Neural cell (in vitro differentiated cells): ENCODE measurements around the gene TPST2. TPM values are rescaled to one million over a fixed set of nuclear protein-coding genes. Genes with fewer than 3 reads are reported as not detected.

Source experiments
- H2AFZ ChIP-seq: fragments of 200-600, 300-800 bp; sonication (generic), shearing (Covaris generic); 2 replicates; pipeline ENCODE4 v1.6.0; 2014; ENCODE audit warnings: low read depth, mild to moderate bottlenecking, antibody characterized with exemption, low read length, moderate library complexity
- H3F3A ChIP-seq: fragments of 200-600 bp; shearing (Covaris generic); 2 replicates; pipeline ENCODE4 v1.6.1; 2016; ENCODE audit warnings: mild to moderate bottlenecking, moderate library complexity, mixed read lengths, antibody characterized with exemption, low read length; ENCODE audit not compliant: insufficient read depth, poor library complexity, severe bottlenecking
- H3K27ac ChIP-seq: fragments of 200-600, 300-800 bp; sonication (generic), shearing (Covaris generic); 2 replicates; pipeline ENCODE4 v1.5.1; 2014; ENCODE audit warnings: mild to moderate bottlenecking, low read length, moderate library complexity
- H3K27me3 ChIP-seq: fragments of 300-800, 200-600 bp; sonication (generic), shearing (Covaris generic); 2 replicates; pipeline ENCODE4 v1.6.0; 2014; ENCODE audit warnings: mild to moderate bottlenecking, low read depth, low read length, moderate library complexity; ENCODE audit not compliant: insufficient read depth
- H3K36me3 ChIP-seq: fragments of 300-800, 200-600 bp; sonication (generic), shearing (Covaris generic); 2 replicates; pipeline ENCODE4 v1.5.1; 2014; ENCODE audit warnings: mild to moderate bottlenecking, antibody characterized with exemption, low read length, moderate library complexity; ENCODE audit not compliant: insufficient read depth
- H3K4me2 ChIP-seq: fragments of 300-800, 200-600 bp; sonication (generic), shearing (Covaris generic); 2 replicates; pipeline ENCODE4 v1.6.0; 2014; ENCODE audit warnings: mild to moderate bottlenecking, low read length
- H3K4me3 ChIP-seq: fragments of 300-800, 200-600 bp; sonication (generic), shearing (Covaris generic); 2 replicates; pipeline ENCODE4 v1.5.1; 2014; ENCODE audit warnings: mild to moderate bottlenecking, low read length, moderate library complexity
- H3K79me2 ChIP-seq: fragments of 200-600 bp; shearing (Covaris generic); replicated peaks from 2 replicates; pipeline ENCODE4 v1.6.0; 2014; ENCODE audit warnings: mild to moderate bottlenecking, low read length, moderate library complexity; ENCODE audit not compliant: insufficient read depth
- H3K9ac ChIP-seq: fragments of 300-800, 200-600 bp; sonication (generic), shearing (Covaris generic); 2 replicates; pipeline ENCODE4 v1.6.1; 2016; ENCODE audit warnings: mild to moderate bottlenecking, low read length, mixed read lengths
- H3K9me2 ChIP-seq: fragments of 200-600 bp; shearing (Covaris generic); 2 replicates; pipeline ENCODE4 v1.6.1; 2016; ENCODE audit warnings: mild to moderate bottlenecking, low read length, mixed read lengths; ENCODE audit not compliant: insufficient read depth
- H3K9me3 ChIP-seq: fragments of 200-600, 300-800 bp; sonication (generic), shearing (Covaris generic); 2 replicates; pipeline ENCODE4 v1.6.1; 2016; ENCODE audit warnings: mild to moderate bottlenecking, mixed run types, low read length, moderate library complexity, mixed read lengths
- H4K20me1 ChIP-seq: fragments of 200-600 bp; shearing (Covaris generic); 2 replicates; pipeline ENCODE4 v1.6.1; 2016; ENCODE audit warnings: mild to moderate bottlenecking, mixed run types; ENCODE audit not compliant: insufficient read depth
- EP300 ChIP-seq: fragments of 450-650 bp; conservative IDR thresholded peaks from 2 replicates; pipeline ENCODE4 v1.6.1; 2014; ENCODE audit warnings: antibody characterized with exemption, mild to moderate bottlenecking, moderate library complexity; ENCODE audit not compliant: poor library complexity, severe bottlenecking
- EZH2 ChIP-seq: fragments of 200-600, 300-800 bp; shearing (Covaris generic), sonication (generic); IDR thresholded peaks from 2 replicates; pipeline ENCODE4 v1.6.1; 2014; ENCODE audit warnings: antibody characterized with exemption, low read length, borderline replicate concordance, mild to moderate bottlenecking; ENCODE audit not compliant: insufficient read depth, poor library complexity, severe bottlenecking
- MXI1 ChIP-seq: fragments of 450-650 bp; conservative IDR thresholded peaks from 2 replicates; pipeline ENCODE4 v1.6.1; 2014; ENCODE audit warnings: antibody characterized with exemption, mild to moderate bottlenecking; ENCODE audit not compliant: poor library complexity, severe bottlenecking
- POLR2AphosphoS5 ChIP-seq: IDR thresholded peaks from 2 replicates; pipeline ENCODE4 v1.6.1; 2012
- RAD21 ChIP-seq: fragments of 450-650 bp; conservative IDR thresholded peaks from 2 replicates; pipeline ENCODE4 v1.6.1; 2014; ENCODE audit warnings: antibody characterized with exemption, mild to moderate bottlenecking, moderate library complexity
- SMC3 ChIP-seq: fragments of 450-650 bp; conservative IDR thresholded peaks from 2 replicates; pipeline ENCODE4 v1.6.1; 2014; ENCODE audit warnings: antibody characterized with exemption, mild to moderate bottlenecking, moderate library complexity; ENCODE audit not compliant: poor library complexity
- TAF1 ChIP-seq: IDR thresholded peaks from 2 replicates; pipeline ENCODE4 v1.6.1; 2012; ENCODE audit warnings: low read depth
- polyA plus RNA-seq: library from polyadenylated mRNA; depleted of rRNA; stranded (reverse); fragments of >200 nt; gene quantifications from 2 replicates; pipeline ENCODE4 v1.2.3, GENCODE V29; 2014
- TF ChIP-seq, protein P1 (sequence below): IDR thresholded peaks from 2 replicates; pipeline ENCODE4 v1.6.1; 2012; ENCODE audit warnings: borderline replicate concordance
- TF ChIP-seq, protein P2 (sequence below): fragments of 450-650 bp; IDR thresholded peaks from 2 replicates; pipeline ENCODE4 v1.5.1; 2014; ENCODE audit warnings: antibody characterized with exemption, mild to moderate bottlenecking, moderate library complexity; ENCODE audit not compliant: poor library complexity, severe bottlenecking

The TPST2 gene
- polyA plus RNA-seq, 1 donor from 2014 or later: 16.6 TPM

DNA sequence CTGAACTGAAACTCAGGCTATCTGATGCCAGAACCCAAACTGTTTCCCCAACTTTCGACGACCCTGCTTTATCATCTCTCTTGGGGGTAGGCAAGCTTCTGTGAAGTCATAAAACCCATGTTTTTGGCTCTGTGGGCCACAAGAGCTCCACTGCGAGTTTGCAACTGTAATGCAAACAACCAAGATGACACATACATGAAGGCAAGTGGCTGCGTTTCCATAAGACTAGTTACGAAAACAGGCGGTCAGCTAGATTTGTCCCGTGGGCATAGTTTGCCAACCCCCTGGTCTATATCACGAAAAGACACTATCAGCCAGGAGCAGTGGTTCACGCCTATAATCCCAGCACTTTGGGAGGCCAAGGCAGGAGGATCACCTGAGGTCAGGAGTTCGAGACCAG, 37.5 kb downstream of the TPST2 start:
- no peaks in the 10 kb centered on the region for H3K9me2 ChIP-seq
- H3K4me2 ChIP-seq: no peak overlapping the region
- H3K27me3 ChIP-seq: no peaks in the 10 kb centered on the region
- no peaks in the 10 kb centered on the region for H4K20me1 ChIP-seq
- no peak overlapping the region for H2AFZ ChIP-seq
- H3F3A ChIP-seq: no peaks in the 10 kb centered on the region
- no peaks in the 10 kb centered on the region for H3K79me2 ChIP-seq
- no peaks in the 10 kb centered on the region for H3K36me3 ChIP-seq
- H3K9me3 ChIP-seq: no peaks in the 10 kb centered on the region
- no peak overlapping the region for H3K4me3 ChIP-seq
- H3K9ac ChIP-seq: no peak overlapping the region
- TF ChIP-seq EZH2 (no peak), SMC3 (no peak), RAD21 (no peak), EP300 (no peak), MXI1 (no peak), POLR2AphosphoS5 (no peak), TAF1 (no peak)
- TF ChIP-seq, protein P1, sequence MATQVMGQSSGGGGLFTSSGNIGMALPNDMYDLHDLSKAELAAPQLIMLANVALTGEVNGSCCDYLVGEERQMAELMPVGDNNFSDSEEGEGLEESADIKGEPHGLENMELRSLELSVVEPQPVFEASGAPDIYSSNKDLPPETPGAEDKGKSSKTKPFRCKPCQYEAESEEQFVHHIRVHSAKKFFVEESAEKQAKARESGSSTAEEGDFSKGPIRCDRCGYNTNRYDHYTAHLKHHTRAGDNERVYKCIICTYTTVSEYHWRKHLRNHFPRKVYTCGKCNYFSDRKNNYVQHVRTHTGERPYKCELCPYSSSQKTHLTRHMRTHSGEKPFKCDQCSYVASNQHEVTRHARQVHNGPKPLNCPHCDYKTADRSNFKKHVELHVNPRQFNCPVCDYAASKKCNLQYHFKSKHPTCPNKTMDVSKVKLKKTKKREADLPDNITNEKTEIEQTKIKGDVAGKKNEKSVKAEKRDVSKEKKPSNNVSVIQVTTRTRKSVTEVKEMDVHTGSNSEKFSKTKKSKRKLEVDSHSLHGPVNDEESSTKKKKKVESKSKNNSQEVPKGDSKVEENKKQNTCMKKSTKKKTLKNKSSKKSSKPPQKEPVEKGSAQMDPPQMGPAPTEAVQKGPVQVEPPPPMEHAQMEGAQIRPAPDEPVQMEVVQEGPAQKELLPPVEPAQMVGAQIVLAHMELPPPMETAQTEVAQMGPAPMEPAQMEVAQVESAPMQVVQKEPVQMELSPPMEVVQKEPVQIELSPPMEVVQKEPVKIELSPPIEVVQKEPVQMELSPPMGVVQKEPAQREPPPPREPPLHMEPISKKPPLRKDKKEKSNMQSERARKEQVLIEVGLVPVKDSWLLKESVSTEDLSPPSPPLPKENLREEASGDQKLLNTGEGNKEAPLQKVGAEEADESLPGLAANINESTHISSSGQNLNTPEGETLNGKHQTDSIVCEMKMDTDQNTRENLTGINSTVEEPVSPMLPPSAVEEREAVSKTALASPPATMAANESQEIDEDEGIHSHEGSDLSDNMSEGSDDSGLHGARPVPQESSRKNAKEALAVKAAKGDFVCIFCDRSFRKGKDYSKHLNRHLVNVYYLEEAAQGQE: no peak
- TF ChIP-seq, protein P2, sequence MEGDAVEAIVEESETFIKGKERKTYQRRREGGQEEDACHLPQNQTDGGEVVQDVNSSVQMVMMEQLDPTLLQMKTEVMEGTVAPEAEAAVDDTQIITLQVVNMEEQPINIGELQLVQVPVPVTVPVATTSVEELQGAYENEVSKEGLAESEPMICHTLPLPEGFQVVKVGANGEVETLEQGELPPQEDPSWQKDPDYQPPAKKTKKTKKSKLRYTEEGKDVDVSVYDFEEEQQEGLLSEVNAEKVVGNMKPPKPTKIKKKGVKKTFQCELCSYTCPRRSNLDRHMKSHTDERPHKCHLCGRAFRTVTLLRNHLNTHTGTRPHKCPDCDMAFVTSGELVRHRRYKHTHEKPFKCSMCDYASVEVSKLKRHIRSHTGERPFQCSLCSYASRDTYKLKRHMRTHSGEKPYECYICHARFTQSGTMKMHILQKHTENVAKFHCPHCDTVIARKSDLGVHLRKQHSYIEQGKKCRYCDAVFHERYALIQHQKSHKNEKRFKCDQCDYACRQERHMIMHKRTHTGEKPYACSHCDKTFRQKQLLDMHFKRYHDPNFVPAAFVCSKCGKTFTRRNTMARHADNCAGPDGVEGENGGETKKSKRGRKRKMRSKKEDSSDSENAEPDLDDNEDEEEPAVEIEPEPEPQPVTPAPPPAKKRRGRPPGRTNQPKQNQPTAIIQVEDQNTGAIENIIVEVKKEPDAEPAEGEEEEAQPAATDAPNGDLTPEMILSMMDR: no peak
- no peak overlapping the region for H3K27ac ChIP-seq

DNA sequence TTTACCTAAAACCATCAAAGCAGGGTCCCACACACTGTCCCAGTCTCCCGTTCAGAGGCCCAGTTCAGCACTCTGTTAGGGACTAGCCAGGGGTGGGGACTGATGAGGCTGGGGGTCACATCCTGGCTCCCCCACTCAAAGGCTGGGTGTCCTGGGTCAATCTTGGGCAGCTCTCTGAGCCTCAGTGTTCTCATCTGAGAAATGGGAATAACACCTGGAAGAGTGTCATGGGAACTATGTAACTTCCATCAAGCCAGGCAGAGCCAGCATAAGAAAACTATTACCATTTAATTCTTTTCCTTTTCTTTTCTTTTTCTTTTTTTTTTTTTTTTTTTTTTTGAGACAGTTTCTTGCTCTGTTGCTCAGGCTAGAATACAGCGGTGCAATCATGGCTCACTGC, 38.4 kb downstream of the TPST2 start:
- Histone ChIP-seq H3K9me2 (no peaks in the 10 kb centered on the region), H3K9ac (no peak overlapping the region), H3K4me3 (no peak overlapping the region), H3K9me3 (no peaks in the 10 kb centered on the region), H3K4me2 (no peak overlapping the region), H3K36me3 (no peaks in the 10 kb centered on the region), H3K27me3 (no peaks in the 10 kb centered on the region), H4K20me1 (no peaks in the 10 kb centered on the region), H3K27ac (no peak overlapping the region), H3K79me2 (no peaks in the 10 kb centered on the region), H2AFZ (no peak overlapping the region), H3F3A (no peaks in the 10 kb centered on the region)
- TF ChIP-seq SMC3 (no peak), EP300 (no peak), TAF1 (no peak), EZH2 (no peak), RAD21 (no peak), MXI1 (no peak), POLR2AphosphoS5 (no peak)
- TF ChIP-seq, protein P2: no peak
- TF ChIP-seq, protein P1: no peak
